ENCODE measurements around the gene CCR4. TPM values are rescaled to one million over a fixed set of nuclear protein-coding genes. Genes with fewer than 3 reads are reported as not detected.

CCR4 gene
- polyA plus RNA-seq, 2 of the 4 experiments (the other 2 are of a cell fraction), result not detected

- FAIRE-seq, result no peak
Measured at GRCh38 chr3:32995098-32995497, 43.7 kb downstream of the CCR4 start.

DNA sequence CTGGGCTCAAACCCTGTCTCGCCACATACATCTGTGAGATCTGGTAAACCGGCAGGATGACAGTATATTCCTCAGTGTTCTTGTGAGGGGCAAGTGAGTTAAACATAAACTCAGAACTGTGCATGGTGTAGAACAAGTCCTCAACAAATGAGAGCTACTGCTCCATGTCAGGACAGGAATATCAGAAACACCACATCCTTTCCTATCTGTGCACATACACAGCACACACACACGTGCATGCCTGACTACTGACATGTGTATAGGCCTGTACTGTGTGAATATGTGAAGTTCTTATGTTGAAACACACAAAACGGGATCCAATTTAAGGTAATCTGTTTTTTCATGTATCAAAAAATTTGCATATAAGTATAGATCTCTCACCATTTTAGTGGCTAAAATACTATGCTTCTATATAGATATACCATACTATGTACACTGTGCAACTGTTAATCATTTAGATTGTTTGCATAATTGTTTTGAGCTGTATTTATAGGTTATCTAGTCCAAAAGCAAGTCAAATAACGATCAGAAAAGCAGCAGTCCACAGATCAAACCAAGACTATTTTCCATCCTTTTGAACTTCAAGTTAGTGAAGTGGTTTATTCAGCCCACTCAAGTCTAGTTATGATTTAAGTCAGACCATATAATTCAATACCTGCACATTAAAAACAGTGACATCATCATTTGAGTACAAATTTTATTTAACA lies 44.8 kb downstream of the CCR4 start:
- H3K9me3 ChIP-seq, result no peaks in the 10 kb centered on the region
- no peak for DNase-seq (ENCODE audit: low read depth in 1 of 2, low spot score in 1 of 2)
- no peak for FAIRE-seq
- no peak overlapping the region for H3K4me2 ChIP-seq
- no peak overlapping the region for H3K4me3 ChIP-seq
- H3K27ac ChIP-seq, result no peak overlapping the region
- CTCF ChIA-PET, result interaction anchor here (1.1 to 1.9 kb wide), 2 partner anchors 10 to 12 kb away, joined by 4 to 5 read pairs; no protein-coding TSS in a partner anchor
- no peaks in the 10 kb centered on the region for H3K4me1 ChIP-seq
- 75% methylated on average over 5 of the region's 5 CpGs for WGBS (ENCODE audit: missing lambda C conversion rate)
- ATAC-seq, result no peak
- POLR2A ChIA-PET, result no interaction called here
- no peak for TF ChIP-seq USF2 (IDR thresholded peaks at IDR 0.05)
- TF ChIP-seq, protein P1, sequence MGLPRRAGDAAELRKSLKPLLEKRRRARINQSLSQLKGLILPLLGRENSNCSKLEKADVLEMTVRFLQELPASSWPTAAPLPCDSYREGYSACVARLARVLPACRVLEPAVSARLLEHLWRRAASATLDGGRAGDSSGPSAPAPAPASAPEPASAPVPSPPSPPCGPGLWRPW (IDR thresholded peaks at IDR 0.05), result no peak
- TF ChIP-seq HDAC2 (IDR thresholded peaks at IDR 0.05), result no peak
- TF ChIP-seq PBX3 (IDR thresholded peaks at IDR 0.05), result no peak
- no peak for TF ChIP-seq MYC (IDR thresholded peaks at IDR 0.05; ENCODE audit: borderline replicate concordance, low read length)
- TF ChIP-seq, protein P2, sequence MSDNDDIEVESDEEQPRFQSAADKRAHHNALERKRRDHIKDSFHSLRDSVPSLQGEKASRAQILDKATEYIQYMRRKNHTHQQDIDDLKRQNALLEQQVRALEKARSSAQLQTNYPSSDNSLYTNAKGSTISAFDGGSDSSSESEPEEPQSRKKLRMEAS (IDR thresholded peaks at IDR 0.05), result no peak
- TF ChIP-seq FOSB (CRISPR knock-in tag; IDR thresholded peaks at IDR 0.05), result no peak
- no peak for TF ChIP-seq MAFK (IDR thresholded peaks at IDR 0.05; ENCODE audit: partially characterized antibody)
- TF ChIP-seq NFE2L2 (conservative IDR thresholded peaks at IDR 0.05; ENCODE audit: low read length), result no peak
- TF ChIP-seq, protein P3, sequence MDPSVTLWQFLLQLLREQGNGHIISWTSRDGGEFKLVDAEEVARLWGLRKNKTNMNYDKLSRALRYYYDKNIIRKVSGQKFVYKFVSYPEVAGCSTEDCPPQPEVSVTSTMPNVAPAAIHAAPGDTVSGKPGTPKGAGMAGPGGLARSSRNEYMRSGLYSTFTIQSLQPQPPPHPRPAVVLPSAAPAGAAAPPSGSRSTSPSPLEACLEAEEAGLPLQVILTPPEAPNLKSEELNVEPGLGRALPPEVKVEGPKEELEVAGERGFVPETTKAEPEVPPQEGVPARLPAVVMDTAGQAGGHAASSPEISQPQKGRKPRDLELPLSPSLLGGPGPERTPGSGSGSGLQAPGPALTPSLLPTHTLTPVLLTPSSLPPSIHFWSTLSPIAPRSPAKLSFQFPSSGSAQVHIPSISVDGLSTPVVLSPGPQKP (IDR thresholded peaks at IDR 0.05; ENCODE audit: low read depth, low read length), result no peak
- TF ChIP-seq KDM5A (IDR thresholded peaks at IDR 0.05), result no peak
- TF ChIP-seq SMC3 (IDR thresholded peaks at IDR 0.05), result no peak
- no peak for TF ChIP-seq GATA3 (IDR thresholded peaks at IDR 0.05; ENCODE audit: borderline replicate concordance)

More at GRCh38 chr3:32995098-32995497, 43.7 kb downstream of the CCR4 start:
- whole genome bisulfite sequencing (ENCODE audit: missing lambda C conversion rate), result 67% methylated on average over 4 of the region's 4 CpGs
- no peak for DNase-seq (ENCODE audit: low read depth in 1 of 2, low spot score in 1 of 2)
- ChIA-PET CTCF (interaction anchor here (1.0 to 1.9 kb wide), 3 partner anchors 9 to 64 kb away, joined by 3 to 5 read pairs (median 3); no protein-coding TSS in a partner anchor), POLR2A (no interaction called here)
- Histone ChIP-seq H3K4me3 (no peak overlapping the region), H3K27ac (no peak overlapping the region), H3K4me2 (no peak overlapping the region), H3K9me3 (no peaks in the 10 kb centered on the region), H3K4me1 (no peaks in the 10 kb centered on the region)
- no peak for ATAC-seq
- TF ChIP-seq NPAS2 (CRISPR knock-in tag; IDR thresholded peaks at IDR 0.05; ENCODE audit: borderline replicate concordance) (no peak), ZC3H11A (IDR thresholded peaks at IDR 0.05) (no peak), CBX8 (IDR thresholded peaks at IDR 0.05) (no peak), ATOH8 (CRISPR knock-in tag; IDR thresholded peaks at IDR 0.05; ENCODE audit: low read depth) (no peak), FOSL2 (IDR thresholded peaks at IDR 0.05) (no peak), FOSL2 (CRISPR knock-in tag; IDR thresholded peaks at IDR 0.05) (no peak), RFX5 (IDR thresholded peaks at IDR 0.05) (no peak), ESRRA (IDR thresholded peaks at IDR 0.05; ENCODE audit: borderline replicate concordance, low read length) (no peak), NR3C1 (IDR thresholded peaks at IDR 0.05) (no peak), ZNF302 (CRISPR knock-in tag; IDR thresholded peaks at IDR 0.05) (no peak), CTCF (IDR thresholded peaks at IDR 0.05) (no peak), NFE2L2 (conservative IDR thresholded peaks at IDR 0.05; ENCODE audit: low read length) (no peak), RCOR1 (IDR thresholded peaks at IDR 0.05; ENCODE audit: low read depth, low read length) (no peak), KDM5A (IDR thresholded peaks at IDR 0.05) (no peak), GATA3 (IDR thresholded peaks at IDR 0.05; ENCODE audit: borderline replicate concordance) (no peak), MYC (IDR thresholded peaks at IDR 0.05; ENCODE audit: borderline replicate concordance, low read length) (no peak), BHLHE40 (IDR thresholded peaks at IDR 0.05; ENCODE audit: low read depth, low read length) (no peak), FOSB (CRISPR knock-in tag; IDR thresholded peaks at IDR 0.05) (no peak), MAZ (IDR thresholded peaks at IDR 0.05; ENCODE audit: borderline replicate concordance, low read depth, low read length) (no peak)
- TF ChIP-seq, protein P4, sequence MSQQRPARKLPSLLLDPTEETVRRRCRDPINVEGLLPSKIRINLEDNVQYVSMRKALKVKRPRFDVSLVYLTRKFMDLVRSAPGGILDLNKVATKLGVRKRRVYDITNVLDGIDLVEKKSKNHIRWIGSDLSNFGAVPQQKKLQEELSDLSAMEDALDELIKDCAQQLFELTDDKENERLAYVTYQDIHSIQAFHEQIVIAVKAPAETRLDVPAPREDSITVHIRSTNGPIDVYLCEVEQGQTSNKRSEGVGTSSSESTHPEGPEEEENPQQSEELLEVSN (IDR thresholded peaks at IDR 0.05; ENCODE audit: borderline replicate concordance, low read depth), result no peak
- TF ChIP-seq, protein P5, sequence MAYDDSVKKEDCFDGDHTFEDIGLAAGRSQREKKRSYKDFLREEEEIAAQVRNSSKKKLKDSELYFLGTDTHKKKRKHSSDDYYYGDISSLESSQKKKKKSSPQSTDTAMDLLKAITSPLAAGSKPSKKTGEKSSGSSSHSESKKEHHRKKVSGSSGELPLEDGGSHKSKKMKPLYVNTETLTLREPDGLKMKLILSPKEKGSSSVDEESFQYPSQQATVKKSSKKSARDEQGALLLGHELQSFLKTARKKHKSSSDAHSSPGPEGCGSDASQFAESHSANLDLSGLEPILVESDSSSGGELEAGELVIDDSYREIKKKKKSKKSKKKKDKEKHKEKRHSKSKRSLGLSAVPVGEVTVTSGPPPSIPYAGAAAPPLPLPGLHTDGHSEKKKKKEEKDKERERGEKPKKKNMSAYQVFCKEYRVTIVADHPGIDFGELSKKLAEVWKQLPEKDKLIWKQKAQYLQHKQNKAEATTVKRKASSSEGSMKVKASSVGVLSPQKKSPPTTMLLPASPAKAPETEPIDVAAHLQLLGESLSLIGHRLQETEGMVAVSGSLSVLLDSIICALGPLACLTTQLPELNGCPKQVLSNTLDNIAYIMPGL (CRISPR knock-in tag; IDR thresholded peaks at IDR 0.05; ENCODE audit: borderline replicate concordance), result no peak
